ENCODE data around the gene MACROD2.

DNA sequence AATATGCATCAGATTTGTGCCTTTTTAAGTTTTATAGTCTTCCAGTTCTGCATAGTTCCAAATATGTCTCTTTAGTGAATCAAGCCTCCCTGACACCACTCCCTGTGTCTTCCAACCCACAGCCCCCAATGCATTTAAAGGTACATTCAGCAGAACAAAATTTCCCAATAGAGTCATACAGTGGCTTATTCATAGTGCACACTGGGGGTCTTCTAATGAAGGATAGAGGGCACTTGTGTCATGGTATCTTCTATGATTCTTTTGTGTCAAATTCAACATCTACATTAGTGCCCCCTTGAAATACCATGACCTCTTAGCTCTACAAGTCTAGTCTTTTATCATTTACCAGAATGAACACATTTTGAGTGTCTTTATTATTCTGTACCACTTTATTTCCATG, 308.3 kb downstream of the MACROD2 start:
- no peak for TF ChIP-seq EZH2phosphoT487 (IDR thresholded peaks at IDR 0.05; ENCODE audit: borderline replicate concordance)
- TF ChIP-seq, protein P1, sequence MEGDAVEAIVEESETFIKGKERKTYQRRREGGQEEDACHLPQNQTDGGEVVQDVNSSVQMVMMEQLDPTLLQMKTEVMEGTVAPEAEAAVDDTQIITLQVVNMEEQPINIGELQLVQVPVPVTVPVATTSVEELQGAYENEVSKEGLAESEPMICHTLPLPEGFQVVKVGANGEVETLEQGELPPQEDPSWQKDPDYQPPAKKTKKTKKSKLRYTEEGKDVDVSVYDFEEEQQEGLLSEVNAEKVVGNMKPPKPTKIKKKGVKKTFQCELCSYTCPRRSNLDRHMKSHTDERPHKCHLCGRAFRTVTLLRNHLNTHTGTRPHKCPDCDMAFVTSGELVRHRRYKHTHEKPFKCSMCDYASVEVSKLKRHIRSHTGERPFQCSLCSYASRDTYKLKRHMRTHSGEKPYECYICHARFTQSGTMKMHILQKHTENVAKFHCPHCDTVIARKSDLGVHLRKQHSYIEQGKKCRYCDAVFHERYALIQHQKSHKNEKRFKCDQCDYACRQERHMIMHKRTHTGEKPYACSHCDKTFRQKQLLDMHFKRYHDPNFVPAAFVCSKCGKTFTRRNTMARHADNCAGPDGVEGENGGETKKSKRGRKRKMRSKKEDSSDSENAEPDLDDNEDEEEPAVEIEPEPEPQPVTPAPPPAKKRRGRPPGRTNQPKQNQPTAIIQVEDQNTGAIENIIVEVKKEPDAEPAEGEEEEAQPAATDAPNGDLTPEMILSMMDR (IDR thresholded peaks at IDR 0.05 in 2 of 3, conservative IDR thresholded peaks at IDR 0.05 in 1 of 3; ENCODE audit: borderline replicate concordance in 1 of 3, insufficient read depth in 1 of 3, low read depth in 2 of 3, low read length in 2 of 3): no peak
- no peak for TF ChIP-seq POLR2A (IDR thresholded peaks at IDR 0.05; ENCODE audit: borderline replicate concordance, extremely low read depth, insufficient read depth, insufficient read length)
- TF ChIP-seq POLR2AphosphoS5 (IDR thresholded peaks at IDR 0.05; ENCODE audit: low read depth, low read length): no peak
- TF ChIP-seq RAD21 (IDR thresholded peaks at IDR 0.05; ENCODE audit: low read depth): no peak
- TF ChIP-seq SP1 (IDR thresholded peaks at IDR 0.05; ENCODE audit: low read depth): no peak

Measured in HCT116 (cell line).